GM21360 (cell line): ENCODE results near the gene GJD3.
"Not testable (repeated sequence)": the region's sequence is repeated elsewhere in the genome, so short reads cannot be mapped to it uniquely, and the experiment has no call there.

Experiments
- ATAC-seq: cut with Tn5 transposase; IDR thresholded peaks from one replicate; pipeline ENCODE4 v1.9.1; 2021; ENCODE audit warnings: mild to moderate bottlenecking, moderate library complexity; ENCODE audit not compliant: unreplicated experiment

GJD3 gene

DNA sequence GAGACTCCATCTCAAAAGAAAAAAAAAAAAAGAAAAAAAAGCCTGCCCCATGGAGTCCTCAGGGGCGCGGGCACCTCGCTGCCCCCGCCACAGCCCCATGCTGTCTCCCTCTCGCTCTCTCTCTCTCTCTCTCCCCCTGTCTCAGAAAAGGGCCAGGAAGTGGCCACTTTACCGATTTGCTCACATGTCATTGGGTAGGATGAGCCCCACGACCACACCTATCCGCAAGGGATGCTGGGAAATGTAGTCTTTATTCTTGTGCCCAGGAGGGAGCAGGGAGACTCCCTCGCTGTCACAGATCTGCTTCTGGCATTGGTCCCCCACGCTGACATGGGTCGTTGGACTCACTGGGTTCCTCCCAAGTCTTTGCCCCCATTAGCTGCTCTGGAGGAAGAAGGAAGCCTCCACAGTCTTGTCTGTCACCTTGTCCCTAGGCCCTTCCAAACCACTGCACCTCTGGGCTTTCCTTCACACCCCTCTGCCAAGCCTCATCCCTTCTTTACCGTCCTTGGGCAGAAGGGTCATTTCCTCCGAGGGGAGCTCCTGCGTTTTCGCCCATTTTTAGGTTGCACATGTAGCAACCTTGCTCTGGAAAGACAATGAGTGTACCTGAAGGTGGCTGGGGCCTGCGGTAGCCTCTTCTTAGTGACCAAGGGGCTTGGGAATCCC lies 6.9 kb upstream of the GJD3 start:
- ATAC-seq = no peak

DNA sequence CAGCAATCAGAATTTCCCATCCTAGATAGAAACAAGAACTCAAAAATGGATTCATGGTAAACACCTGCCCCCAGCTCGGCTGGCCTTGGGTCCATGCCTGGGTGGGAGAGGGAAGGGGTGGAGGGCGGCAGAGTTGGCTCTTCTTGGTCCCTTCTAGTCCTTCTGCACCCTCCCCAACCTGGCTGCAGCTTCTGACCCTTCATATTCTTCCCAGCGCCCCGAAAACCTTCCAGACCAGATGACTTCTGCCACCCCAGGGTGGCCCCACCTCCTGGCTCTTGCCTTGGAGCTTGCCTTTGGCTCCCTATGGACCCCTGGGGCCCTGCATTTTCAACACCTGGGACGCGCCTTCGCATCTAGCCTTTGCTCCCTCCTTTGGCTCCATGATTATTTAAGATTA lies 5.4 kb upstream of the GJD3 start:
- ATAC-seq = no peak

DNA sequence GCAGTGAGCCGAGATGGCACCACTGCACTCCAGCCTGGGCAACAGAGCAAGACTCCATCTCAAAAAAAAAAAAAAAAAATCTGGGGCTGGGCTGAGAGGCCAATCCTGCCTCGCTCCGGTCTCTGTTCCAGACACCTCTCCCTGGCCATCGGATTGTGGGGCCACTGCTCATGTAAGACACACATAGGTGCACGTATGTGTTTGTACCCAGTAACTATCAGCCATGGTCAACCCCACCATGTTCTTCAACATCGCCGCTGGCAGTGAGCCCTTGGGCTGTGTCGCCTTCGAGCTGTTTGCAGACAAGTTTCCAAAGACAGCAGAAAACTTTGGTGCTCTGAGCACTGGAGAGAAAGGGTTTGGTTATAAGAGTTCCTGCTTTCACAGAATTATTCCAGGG lies 3.2 kb upstream of the GJD3 start:
- ATAC-seq = not testable (repeated sequence)

DNA sequence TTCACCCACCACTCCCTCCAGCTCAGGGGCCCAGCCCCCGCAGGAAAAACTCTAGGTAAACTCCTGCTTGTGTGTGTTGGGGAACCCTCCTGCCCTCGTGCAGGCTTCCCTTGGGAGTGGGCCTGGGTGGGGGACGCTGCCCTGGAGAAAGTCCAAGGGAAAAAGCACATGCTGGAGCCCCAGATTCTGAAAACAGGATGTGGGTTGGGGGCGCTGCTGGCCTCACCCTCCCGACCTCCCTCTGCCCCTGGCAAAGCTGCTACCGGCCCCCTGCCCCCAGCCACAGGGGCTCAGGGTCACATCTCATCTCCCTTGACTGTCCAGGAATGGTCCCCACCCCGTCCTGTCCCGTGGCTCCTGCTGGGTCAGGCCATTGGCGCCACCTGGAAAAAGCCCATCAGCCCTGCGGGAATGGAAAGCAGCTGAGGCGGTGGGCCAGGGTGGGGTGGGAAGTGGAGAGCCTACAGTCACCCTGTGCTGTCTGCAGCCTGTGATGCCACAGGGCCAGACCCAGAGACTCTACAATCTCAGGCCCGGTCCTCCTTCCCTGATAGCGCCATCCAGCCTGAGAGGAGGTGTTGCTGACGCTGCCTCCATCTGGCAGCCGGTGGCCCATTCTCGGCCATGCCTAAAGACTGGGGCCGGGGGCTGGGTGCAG lies 2.5 kb upstream of the GJD3 start:
- ATAC-seq = no peak

DNA sequence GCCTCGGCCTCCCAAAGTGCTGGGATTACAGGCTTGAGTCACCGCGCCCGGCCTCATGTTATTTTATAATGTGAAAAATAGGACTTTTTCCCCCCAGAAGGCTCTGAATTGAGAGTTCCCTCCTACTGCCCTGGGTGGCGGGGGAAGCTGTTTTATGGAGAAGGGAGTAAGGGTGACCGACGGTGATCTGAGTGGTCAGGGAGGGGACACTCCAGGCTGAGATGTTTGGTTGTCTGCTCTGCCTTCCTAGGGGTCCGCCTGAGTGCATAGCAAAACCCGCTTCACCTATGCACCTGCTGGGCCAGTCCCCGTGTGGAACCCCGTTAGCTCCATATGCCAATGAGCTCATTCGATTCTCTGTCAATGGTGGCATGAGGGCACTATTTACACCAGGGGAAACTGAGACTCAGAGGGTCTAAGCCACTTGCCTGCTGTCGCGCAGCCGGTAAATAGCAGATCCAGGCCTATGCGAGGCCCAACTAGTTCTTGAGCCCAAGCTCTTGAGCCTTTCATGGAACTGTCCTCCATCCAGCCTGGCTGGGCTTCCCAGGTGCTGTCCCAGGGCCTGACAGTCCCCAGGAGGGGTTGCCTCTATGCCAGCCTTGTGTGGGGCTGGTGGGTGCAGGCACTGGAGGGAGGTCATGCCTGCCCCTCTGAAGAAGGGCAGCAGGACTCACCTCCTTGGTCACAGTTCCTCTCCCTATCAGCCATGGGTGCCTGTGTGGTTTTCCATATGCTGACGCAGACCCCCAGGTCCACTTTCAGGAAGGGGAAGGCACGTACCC lies 1.7 kb upstream of the GJD3 start:
- no peak for ATAC-seq

DNA sequence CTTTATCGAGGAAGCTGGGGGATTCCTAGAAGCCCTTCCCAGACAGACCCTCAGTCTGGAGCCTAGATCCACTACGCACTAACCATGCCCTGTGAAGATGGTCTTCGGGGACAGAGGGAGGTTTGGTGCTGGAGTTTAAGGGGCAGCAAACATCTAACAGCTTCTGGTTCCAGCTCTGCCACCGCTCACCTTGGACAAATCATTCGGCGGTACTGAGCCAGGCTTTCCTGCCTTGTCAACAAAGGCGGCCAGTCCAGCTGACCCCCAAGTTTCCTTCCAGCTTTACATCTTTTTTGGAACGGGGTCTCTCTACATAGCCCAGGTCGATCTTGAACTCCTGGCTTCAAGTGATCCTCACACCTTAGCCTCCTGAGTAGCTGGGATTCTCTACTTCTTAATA lies 369 bp upstream of the GJD3 start:
- ATAC-seq = no peak

DNA sequence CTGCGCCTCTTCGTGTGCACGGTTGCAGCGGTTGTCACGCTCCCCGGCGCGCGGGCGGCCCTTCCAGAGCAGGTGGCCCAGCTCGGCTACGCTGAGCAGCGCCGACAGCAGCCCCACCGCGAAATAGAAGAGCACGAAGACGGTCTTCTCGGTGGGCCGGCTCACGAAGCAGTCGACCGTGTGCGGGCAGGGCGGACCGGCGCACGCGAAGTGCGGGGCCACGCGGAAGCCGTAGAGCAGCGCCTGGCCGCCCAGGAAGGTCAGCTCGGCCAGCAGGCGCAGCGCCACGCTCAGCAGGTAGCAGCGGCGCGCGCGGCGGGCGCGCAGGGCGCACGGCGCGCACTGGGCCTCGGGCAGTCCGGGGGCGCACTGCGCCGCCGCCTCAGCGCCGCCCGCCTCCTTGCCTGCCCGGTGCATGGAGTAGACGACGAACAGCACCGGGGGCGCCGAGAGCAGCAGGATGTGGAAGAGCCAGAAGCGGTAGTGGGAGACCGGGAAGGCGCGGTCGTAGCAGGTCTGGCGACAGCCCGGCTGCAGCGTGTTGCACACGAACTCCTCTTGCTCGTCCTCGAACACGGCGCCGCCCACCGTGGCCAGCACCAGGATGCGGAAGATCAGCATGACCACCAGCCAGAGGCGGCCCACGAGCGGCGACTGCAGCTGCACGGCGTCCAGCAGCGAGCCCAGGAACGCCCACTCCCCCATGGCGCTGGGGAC lies 1.3 kb downstream of the GJD3 start:
- ATAC-seq = peak; percentile 24

DNA sequence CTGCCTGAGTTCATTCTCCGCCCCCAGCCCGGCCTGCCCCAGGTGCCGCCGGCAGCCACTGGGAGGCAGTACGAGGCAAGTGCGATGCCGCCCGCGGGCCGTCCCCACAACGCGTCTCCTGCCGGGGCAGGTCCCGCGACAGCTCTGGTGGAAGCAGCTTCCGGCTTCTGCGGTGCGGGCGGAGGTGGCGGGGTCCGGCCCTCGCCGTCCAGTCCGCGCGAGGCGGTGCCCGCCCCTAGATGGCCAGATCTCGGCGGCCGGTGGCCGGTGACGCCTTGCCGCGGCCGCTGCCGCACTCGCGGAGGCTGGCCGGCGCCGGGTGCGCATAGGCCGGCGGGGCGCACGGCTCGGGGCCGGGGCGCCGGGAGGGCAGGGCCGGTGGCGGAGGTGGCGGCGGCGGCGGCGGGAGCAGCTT lies 1.8 kb downstream of the GJD3 start:
- ATAC-seq = peak; percentile 60

DNA sequence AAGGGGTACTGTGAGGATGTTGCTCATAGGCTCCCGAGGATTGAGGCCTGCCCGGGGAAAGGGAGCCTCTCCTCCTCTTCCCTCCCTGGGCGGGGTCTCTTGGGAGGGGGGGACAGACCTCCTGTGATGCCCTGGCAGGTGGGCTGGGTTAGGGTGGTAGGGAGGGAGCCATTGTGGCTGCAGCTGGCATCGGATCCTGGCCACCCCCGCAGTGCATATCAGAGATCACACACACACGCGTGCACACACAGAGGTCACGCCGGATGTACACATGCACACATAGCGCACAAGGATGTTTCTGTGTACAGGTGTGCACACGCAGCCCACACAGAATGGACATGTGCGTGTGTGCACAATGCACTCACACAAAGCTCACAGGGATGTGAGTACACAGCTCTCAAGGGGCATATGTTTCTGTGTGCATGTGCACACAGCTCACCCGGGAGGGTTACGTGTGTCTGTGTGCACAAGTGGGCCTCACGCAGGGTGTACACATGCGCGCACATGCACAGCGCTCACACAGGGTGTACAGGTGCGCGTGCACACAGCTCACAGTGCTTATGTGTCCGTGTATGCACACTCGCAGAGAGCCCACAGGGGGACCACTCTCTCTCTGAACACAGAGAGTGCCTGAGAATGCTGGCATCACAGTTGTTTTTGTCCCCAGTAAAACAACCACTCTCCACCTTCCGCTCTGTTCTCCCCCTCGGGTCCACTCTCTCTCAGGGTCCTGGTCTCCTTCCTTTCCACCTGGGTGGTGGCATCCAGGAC lies 2.4 kb downstream of the GJD3 start:
- no peak for ATAC-seq

DNA sequence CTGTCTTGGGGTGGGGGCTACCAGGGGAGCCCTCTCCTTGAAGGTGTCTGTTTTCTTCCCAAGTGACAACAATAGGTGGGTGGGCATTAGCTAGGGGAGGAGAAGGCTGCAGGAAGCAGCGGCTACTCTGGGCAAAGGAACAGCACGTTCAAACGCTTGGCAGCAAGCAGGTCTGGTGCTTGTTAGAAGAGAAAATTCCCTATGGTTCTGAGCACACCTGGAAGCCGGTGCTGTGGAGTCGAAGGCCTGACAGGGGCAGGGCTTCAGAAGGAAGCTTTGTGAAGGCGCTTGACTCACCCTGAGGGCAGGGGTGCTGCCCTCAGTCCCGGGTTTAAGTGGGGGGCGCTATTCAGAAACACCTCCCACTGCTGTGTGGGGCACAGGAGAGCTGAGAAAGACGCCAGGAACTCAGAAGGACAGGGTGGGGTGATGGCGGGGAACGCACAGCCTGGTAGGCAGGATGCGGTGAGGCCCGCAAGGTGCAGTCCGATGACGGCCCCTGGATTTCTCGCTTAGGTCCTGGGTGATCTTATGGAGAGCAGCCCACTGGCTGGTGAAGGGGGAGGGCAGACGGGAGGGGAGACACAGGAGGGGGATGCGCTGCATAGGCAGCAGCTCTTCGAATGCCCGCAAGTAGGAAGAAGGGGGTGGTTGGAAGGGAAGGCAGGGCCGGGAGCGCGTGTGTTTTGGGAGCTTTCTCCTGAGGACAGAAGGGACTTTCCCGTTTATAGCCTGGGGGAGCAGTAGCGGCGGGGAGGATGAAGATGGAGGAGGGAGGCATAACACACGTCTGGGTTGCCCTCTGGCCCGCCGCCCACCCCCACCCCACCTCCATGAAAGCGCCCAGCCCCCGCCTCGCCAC lies 3.2 kb downstream of the GJD3 start:
- no peak for ATAC-seq

DNA sequence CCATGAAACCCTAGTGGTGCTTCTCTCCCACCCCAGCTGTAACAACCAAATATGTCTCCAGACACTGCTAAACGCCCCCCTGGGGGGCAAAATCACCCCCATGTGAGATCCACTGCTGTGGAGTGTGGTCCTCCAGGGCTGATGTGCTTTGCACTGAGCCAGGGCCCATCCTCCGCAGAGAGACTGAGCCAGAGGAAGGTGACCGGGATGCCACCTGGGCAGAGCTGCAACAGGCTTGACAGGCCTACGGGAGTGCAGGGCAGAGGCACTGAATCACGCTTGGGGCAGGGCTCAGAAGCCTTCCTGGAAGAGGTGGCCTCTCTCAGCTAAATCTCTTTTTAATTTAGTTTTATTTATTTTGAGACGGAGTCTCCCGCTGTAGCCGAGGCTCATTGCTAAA lies 4.4 kb downstream of the GJD3 start:
- no peak for ATAC-seq

DNA sequence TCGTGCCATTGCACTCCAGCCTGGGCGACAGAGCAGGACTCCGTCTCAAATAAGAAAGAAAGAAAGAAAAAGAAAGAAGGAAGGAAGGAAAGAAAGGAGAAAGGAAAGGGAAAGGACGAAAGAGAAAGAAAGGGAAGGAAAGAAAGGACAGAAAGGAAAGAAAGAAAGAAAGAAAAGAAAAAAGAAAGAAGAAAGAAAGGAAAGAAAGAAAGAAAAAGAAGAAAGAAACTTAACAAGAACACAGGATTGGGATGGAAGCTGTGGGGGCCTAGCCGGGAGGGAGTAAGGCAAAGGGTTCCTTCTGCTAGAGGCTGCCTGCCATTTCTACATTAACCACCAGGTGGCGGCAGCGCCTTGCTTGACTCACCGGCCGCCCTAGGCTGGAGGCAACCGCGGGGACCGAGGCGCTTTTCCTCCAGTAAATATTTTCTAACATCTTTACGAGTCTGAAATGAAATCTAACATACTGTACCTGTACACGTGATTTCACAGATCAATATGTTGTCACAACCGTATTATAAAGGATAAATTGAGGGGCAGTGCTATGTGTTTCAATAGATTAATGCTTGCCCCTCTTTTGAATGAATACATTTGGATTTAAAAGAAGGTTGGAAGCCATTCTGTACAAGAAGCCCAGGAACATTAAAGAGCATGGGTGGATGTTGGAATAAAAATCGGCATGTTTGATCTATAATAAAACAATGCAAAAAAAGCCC lies 6.1 kb downstream of the GJD3 start:
- no peak for ATAC-seq

DNA sequence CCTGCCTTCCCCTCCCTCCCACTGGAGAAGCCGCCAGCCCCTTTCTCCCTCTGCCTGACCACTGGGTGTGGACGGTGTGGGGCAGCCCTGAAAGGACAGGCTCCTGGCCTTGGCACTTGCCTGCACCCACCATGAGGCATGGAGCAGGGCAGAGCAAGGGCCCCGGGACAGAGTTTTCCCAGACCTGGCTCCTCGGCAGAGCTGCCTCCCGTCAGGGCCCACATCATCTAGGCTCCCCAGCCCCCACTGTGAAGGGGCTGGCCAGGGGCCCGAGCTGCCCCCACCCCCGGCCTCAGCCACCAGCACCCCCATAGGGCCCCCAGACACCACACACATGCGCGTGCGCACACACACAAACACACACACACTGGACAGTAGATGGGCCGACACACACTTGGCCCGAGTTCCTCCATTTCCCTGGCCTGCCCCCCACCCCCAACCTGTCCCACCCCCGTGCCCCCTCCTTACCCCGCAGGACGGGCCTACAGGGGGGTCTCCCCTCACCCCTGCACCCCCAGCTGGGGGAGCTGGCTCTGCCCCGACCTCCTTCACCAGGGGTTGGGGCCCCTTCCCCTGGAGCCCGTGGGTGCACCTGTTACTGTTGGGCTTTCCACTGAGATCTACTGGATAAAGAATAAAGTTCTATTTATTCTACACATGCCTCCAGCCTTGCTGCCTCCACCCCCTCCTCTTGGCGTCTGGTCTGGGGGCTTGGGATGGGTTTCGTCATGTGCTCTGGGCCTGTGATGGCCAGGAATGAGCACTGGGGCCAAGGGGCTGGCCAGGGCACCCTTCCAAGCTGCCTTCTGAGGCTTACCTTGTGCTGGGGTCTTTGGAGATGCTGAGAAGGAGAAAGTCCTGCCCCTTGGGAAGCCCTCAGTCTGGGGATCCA lies 7.3 kb downstream of the GJD3 start:
- ATAC-seq = no peak

DNA sequence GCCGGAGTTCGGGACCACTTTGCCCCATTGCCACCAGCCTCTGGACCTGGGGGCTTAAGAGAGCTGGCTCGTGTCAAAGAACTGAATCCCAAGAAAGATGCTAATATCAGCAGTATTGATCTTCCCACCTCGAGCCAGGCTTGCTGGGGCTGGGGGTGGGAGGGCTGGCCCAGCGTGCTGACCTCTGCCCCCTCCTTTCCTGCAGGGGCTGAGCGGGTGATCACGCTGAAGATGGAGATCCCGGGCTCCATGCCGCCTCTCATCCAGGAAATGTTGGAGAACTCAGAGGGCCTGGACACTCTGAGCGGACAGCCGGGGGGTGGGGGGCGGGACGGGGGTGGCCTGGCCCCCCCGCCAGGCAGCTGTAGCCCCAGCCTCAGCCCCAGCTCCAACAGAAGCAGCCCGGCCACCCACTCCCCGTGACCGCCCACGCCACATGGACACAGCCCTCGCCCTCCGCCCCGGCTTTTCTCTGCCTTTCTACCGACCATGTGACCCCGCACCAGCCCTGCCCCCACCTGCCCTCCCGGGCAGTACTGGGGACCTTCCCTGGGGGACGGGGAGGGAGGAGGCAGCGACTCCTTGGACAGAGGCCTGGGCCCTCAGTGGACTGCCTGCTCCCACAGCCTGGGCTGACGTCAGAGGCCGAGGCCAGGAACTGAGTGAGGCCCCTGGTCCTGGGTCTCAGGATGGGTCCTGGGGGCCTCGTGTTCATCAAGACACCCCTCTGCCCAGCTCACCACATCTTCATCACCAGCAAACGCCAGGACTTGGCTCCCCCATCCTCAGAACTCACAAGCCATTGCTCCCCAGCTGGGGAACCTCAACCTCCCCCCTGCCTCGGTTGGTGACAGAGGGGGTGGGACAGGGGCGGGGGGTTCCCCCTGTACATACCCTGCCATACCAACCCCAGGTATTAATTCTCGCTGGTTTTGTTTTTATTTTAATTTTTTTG lies 8.5 kb downstream of the GJD3 start:
- ATAC-seq = no peak

DNA sequence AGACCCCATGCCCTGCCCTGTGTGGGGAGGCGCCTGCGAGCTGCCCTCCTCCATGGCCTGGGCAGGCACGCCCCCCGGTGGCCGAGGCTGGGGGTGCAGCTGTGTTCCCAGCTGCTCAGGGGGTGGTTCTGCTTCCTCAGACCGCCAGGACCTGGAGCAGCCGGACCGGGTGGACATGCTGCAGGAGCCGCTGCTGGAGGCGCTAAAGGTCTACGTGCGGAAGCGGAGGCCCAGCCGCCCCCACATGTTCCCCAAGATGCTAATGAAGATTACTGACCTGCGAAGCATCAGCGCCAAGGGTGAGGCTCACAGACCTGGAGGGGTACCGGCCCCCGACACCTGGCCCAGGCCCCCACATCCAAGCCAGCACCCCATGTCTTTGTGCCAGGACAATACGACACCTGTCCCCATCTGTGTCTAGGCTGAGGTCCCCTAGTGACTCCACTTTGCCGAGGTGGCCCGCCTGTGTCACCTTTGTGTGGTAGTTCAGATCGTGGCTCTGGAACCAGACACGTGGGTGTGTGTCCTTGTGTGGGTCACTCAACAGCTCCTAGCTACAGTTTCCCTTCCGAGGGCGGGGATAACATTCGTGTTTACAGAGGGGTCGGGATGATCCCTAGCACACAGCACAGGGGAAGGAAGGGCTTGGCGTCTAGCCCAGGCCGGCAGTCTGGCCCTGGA lies 9.3 kb downstream of the GJD3 start:
- no peak for ATAC-seq
